Mesothelial cell of epicardium (in vitro differentiated cells): Measurements from ENCODE around the gene CUX1. TPM values are rescaled to one million over a fixed set of nuclear protein-coding genes. Genes with fewer than 3 reads are reported as not detected.

Experiments
- DNase-seq, 2 experiments: peaks; one replicate each; pipeline ENCODE4 v3.0.0; 2021; ENCODE audit warnings: low spot score in 2 of 2; ENCODE audit not compliant: unreplicated experiment in 2 of 2
- H3K27ac Mint-ChIP-seq: 2 replicates; pipeline ENCODE4 v1.8.0; 2021; ENCODE audit warnings: mixed read lengths
- H3K27me3 Mint-ChIP-seq: 2 replicates; pipeline ENCODE4 v1.8.0; 2021; ENCODE audit warnings: low read depth, mixed read lengths
- H3K36me3 Mint-ChIP-seq: 2 replicates; pipeline ENCODE4 v1.8.0; 2021; ENCODE audit warnings: mixed read lengths
- H3K4me1 Mint-ChIP-seq: 2 replicates; pipeline ENCODE4 v1.8.0; 2021; ENCODE audit warnings: mixed read lengths
- H3K4me3 Mint-ChIP-seq: 2 replicates; pipeline ENCODE4 v1.8.0; 2021; ENCODE audit warnings: mild to moderate bottlenecking, moderate library complexity, mixed read lengths
- H3K9me3 Mint-ChIP-seq: 2 replicates; pipeline ENCODE4 v1.8.0; 2021; ENCODE audit warnings: mixed read lengths
- CTCF ChIP-seq: fragments of 200-600 bp; sonication (generic); IDR thresholded peaks from one replicate; pipeline ENCODE4 v1.5.0; 2021; ENCODE audit warnings: antibody characterized with exemption; ENCODE audit not compliant: unreplicated experiment
- total RNA-seq: library from RNA; stranded (reverse); gene quantifications from 3 replicates; pipeline ENCODE4 v1.2.1, GENCODE V29; 2021

Gene CUX1
- total RNA-seq, 1 donor from 2014 or later, result 158 TPM

- Mint-ChIP-seq H3K4me3 (no peak overlapping the region), H3K36me3 (peaks cover 5% of the 10 kb centered on the region), H3K4me1 (peaks cover 30% of the 10 kb centered on the region), H3K27ac (peak overlapping the region; percentile 77), H3K27me3 (no peaks in the 10 kb centered on the region), H3K9me3 (peaks cover 4% of the 10 kb centered on the region)
- TF ChIP-seq CTCF, result no peak
- no peak for DNase-seq
These were observed 124.3 kb downstream of the CUX1 start for GRCh38 chr7:101941481-101942383.

GRCh38 chr7:101942603-101943210 lies 125.3 kb downstream of the CUX1 start:
- Mint-ChIP-seq H3K4me1 (peaks cover 29% of the 10 kb centered on the region), H3K36me3 (peaks cover 6% of the 10 kb centered on the region), H3K4me3 (no peak overlapping the region), H3K27ac (no peak overlapping the region), H3K9me3 (peaks cover 4% of the 10 kb centered on the region), H3K27me3 (no peaks in the 10 kb centered on the region)
- TF ChIP-seq CTCF, result no peak
- DNase-seq, result no peak

GRCh38 chr7:101943306-101943705 lies 125.9 kb downstream of the CUX1 start:
- H3K4me1 Mint-ChIP-seq, result peaks cover 33% of the 10 kb centered on the region
- H3K27ac Mint-ChIP-seq, result no peak overlapping the region
- peaks cover 6% of the 10 kb centered on the region for H3K36me3 Mint-ChIP-seq
- TF ChIP-seq CTCF, result no peak
- peaks cover 4% of the 10 kb centered on the region for H3K9me3 Mint-ChIP-seq
- no peak for DNase-seq
- H3K4me3 Mint-ChIP-seq, result no peak overlapping the region
- H3K27me3 Mint-ChIP-seq, result no peaks in the 10 kb centered on the region

GRCh38 chr7:101943889-101944600 lies 126.6 kb downstream of the CUX1 start:
- H3K4me1 Mint-ChIP-seq, result peaks cover 34% of the 10 kb centered on the region
- no peak overlapping the region for H3K27ac Mint-ChIP-seq

More at GRCh38 chr7:101943889-101944600, 126.6 kb downstream of the CUX1 start:
- DNase-seq, result no peak
- H3K4me3 Mint-ChIP-seq, result no peak overlapping the region
- peaks cover 3% of the 10 kb centered on the region for H3K9me3 Mint-ChIP-seq
- no peak for TF ChIP-seq CTCF
- peaks cover 5% of the 10 kb centered on the region for H3K36me3 Mint-ChIP-seq
- no peaks in the 10 kb centered on the region for H3K27me3 Mint-ChIP-seq
